ENCODE data around the gene MSX2. TPM values are rescaled to one million over a fixed set of nuclear protein-coding genes. Genes with fewer than 3 reads are reported as not detected.

The MSX2 gene
- total RNA-seq, 1 donor from 2014 or later: 0.56 TPM

- TF ChIP-seq CTCF (IDR thresholded peaks at IDR 0.05; ENCODE audit: unreplicated experiment): no peak
- Mint-ChIP-seq H3K27me3 (ENCODE audit: unreplicated experiment) (peaks cover 7% of the 10 kb centered on the region), H3K9me3 (ENCODE audit: unreplicated experiment) (no peaks in the 10 kb centered on the region)
Measured at GRCh38 chr5:174687503-174687902, 36.9 kb upstream of the MSX2 start.

GRCh38 chr5:174688441-174689354, 35.7 kb upstream of the MSX2 start:
- peaks cover under 1% of the 10 kb centered on the region for H3K36me3 Mint-ChIP-seq (ENCODE audit: low read depth, unreplicated experiment)
- H3K27ac Mint-ChIP-seq (ENCODE audit: unreplicated experiment): no peak overlapping the region
- peaks cover 11% of the 10 kb centered on the region for H3K4me1 Mint-ChIP-seq (ENCODE audit: unreplicated experiment)
- H3K9me3 Mint-ChIP-seq (ENCODE audit: unreplicated experiment): no peaks in the 10 kb centered on the region
- H3K27me3 Mint-ChIP-seq (ENCODE audit: unreplicated experiment): peaks cover 10% of the 10 kb centered on the region
- TF ChIP-seq CTCF (IDR thresholded peaks at IDR 0.05; ENCODE audit: unreplicated experiment): no peak
- no peak for DNase-seq (ENCODE audit: low spot score)
- H3K4me3 Mint-ChIP-seq (ENCODE audit: unreplicated experiment): peak overlapping the region; percentile 27

More at GRCh38 chr5:174687503-174687902, 36.9 kb upstream of the MSX2 start:
- Mint-ChIP-seq H3K36me3 (ENCODE audit: low read depth, unreplicated experiment) (no peaks in the 10 kb centered on the region), H3K27ac (ENCODE audit: unreplicated experiment) (no peak overlapping the region), H3K4me3 (ENCODE audit: unreplicated experiment) (no peak overlapping the region), H3K4me1 (ENCODE audit: unreplicated experiment) (peaks cover 3% of the 10 kb centered on the region)
- DNase-seq (ENCODE audit: low spot score): no peak

- peaks cover 13% of the 10 kb centered on the region for H3K4me1 Mint-ChIP-seq (ENCODE audit: unreplicated experiment)
- no peak for TF ChIP-seq CTCF (IDR thresholded peaks at IDR 0.05; ENCODE audit: unreplicated experiment)
- peak; percentile 17 for DNase-seq (ENCODE audit: low spot score)
- no peak overlapping the region for H3K27ac Mint-ChIP-seq (ENCODE audit: unreplicated experiment)
- no peak overlapping the region for H3K4me3 Mint-ChIP-seq (ENCODE audit: unreplicated experiment)
- peaks cover 10% of the 10 kb centered on the region for H3K27me3 Mint-ChIP-seq (ENCODE audit: unreplicated experiment)
- H3K36me3 Mint-ChIP-seq (ENCODE audit: low read depth, unreplicated experiment): peaks cover 4% of the 10 kb centered on the region
- no peaks in the 10 kb centered on the region for H3K9me3 Mint-ChIP-seq (ENCODE audit: unreplicated experiment)
Measured at GRCh38 chr5:174690271-174690670, 34.1 kb upstream of the MSX2 start.

GRCh38 chr5:174692381-174692780, 32.0 kb upstream of the MSX2 start:
- TF ChIP-seq CTCF (IDR thresholded peaks at IDR 0.05; ENCODE audit: unreplicated experiment): no peak
- Mint-ChIP-seq H3K36me3 (ENCODE audit: low read depth, unreplicated experiment) (peaks cover 4% of the 10 kb centered on the region), H3K4me1 (ENCODE audit: unreplicated experiment) (peaks cover 13% of the 10 kb centered on the region), H3K27me3 (ENCODE audit: unreplicated experiment) (peaks cover 9% of the 10 kb centered on the region), H3K9me3 (ENCODE audit: unreplicated experiment) (no peaks in the 10 kb centered on the region), H3K4me3 (ENCODE audit: unreplicated experiment) (no peak overlapping the region), H3K27ac (ENCODE audit: unreplicated experiment) (no peak overlapping the region)
- no peak for DNase-seq (ENCODE audit: low spot score)

- Mint-ChIP-seq H3K27me3 (ENCODE audit: unreplicated experiment) (peaks cover 9% of the 10 kb centered on the region), H3K9me3 (ENCODE audit: unreplicated experiment) (no peaks in the 10 kb centered on the region), H3K36me3 (ENCODE audit: low read depth, unreplicated experiment) (peaks cover 4% of the 10 kb centered on the region), H3K27ac (ENCODE audit: unreplicated experiment) (no peak overlapping the region), H3K4me1 (ENCODE audit: unreplicated experiment) (peaks cover 12% of the 10 kb centered on the region), H3K4me3 (ENCODE audit: unreplicated experiment) (peak overlapping the region; percentile 51)
- peak; percentile 20 for DNase-seq (ENCODE audit: low spot score)
- no peak for TF ChIP-seq CTCF (IDR thresholded peaks at IDR 0.05; ENCODE audit: unreplicated experiment)
Measured at GRCh38 chr5:174692982-174693422, 31.4 kb upstream of the MSX2 start.
